Gastroesophageal sphincter (tissue), 4 donors: ENCODE measurements around the gene PRKAR1B. TPM values are rescaled to one million over a fixed set of nuclear protein-coding genes. Genes with fewer than 3 reads are reported as not detected.
A peak's percentile ranks its signal among the peaks of the same experiment; 100 is the strongest.

ENCODE experiments used
- ATAC-seq: fragments of 150-250 bp; one replicate; pipeline ENCODE4 v1.9.1; 2016; ENCODE audit warnings: mild to moderate bottlenecking, moderate library complexity
- H3K27ac ChIP-seq, 4 donors: fragments of 200-600 bp; sonication (generic) in 3 of 4; 1 replicate in 3 of 4; 2 replicates in 1 of 4; pipeline ENCODE4 v1.5.1; 2016 to 2019
- H3K27me3 ChIP-seq: fragments of 200-600 bp; sonication (generic); one replicate; pipeline ENCODE4 v1.5.1; 2019
- H3K36me3 ChIP-seq, 2 donors: fragments of 200-600 bp; sonication (generic); one replicate each; pipeline ENCODE4 v1.5.1; 2019; ENCODE audit warnings: control low read depth in 1 of 2
- H3K4me1 ChIP-seq, 3 donors: fragments of 200-600 bp; sonication (generic); 1 replicate in 2 of 3; 2 replicates in 1 of 3; pipeline ENCODE4 v1.5.1; 2016 to 2019; ENCODE audit warnings: control low read depth in 2 of 3
- H3K4me3 ChIP-seq, 2 donors: fragments of 200-600 bp; sonication (generic); one replicate each; pipeline ENCODE4 v1.5.1; 2019; ENCODE audit warnings: mild to moderate bottlenecking in 1 of 2, moderate library complexity in 1 of 2
- H3K9me3 ChIP-seq, 3 donors: fragments of 200-600 bp; sonication (generic); one replicate each; pipeline ENCODE4 v1.5.1; 2017 to 2019; ENCODE audit warnings: control low read depth in 2 of 3
- EP300 ChIP-seq: sonication (generic); formaldehyde crosslinking; IDR thresholded peaks from one replicate; pipeline ENCODE4 v1.6.1; 2017; ENCODE audit warnings: antibody characterized with exemption, mild to moderate bottlenecking
- POLR2A ChIP-seq, 2 donors: fragments of 450-650 bp; IDR thresholded peaks; one replicate each; pipeline ENCODE4 v1.6.1; 2017; ENCODE audit warnings: antibody characterized with exemption in 2 of 2, mild to moderate bottlenecking in 2 of 2, moderate library complexity in 1 of 2
- POLR2AphosphoS5 ChIP-seq: sonication (generic); formaldehyde crosslinking; IDR thresholded peaks from one replicate; pipeline ENCODE4 v1.6.1; 2017; ENCODE audit warnings: antibody characterized with exemption
- WGBS, 2 donors: methylation state at CpG; one replicate each; pipeline ENCODE4 v1.1.5; 2018; ENCODE audit warnings: low coverage in 1 of 2; 5-methylcytosine and 5-hydroxymethylcytosine counted together
- total RNA-seq, 4 donors: library from RNA; depleted of rRNA; stranded (reverse); fragments of >200 nt; gene quantifications; one replicate each; pipeline ENCODE4 v1.1.0, GENCODE V29; 2016
- TF ChIP-seq, protein P1 (sequence below), 4 experiments: fragments of 200-600 bp in 2 of 4; fragments of 450-650 bp in 2 of 4; sonication (generic) in 1 of 4; IDR thresholded peaks; one replicate each; pipeline ENCODE4 v1.5.1; 2017 to 2019; ENCODE audit warnings: antibody characterized with exemption in 4 of 4, mild to moderate bottlenecking in 2 of 4, moderate library complexity in 2 of 4

PRKAR1B gene
- total RNA-seq, 4 donors from 2014 or later, result 11.6 to 39.1 (median 24.8) TPM

GRCh38 chr7:668958-669357, 58.1 kb downstream of the PRKAR1B start:
- Histone ChIP-seq H3K27ac (peak overlapping the region; percentile 10 to 88 (median 83)), H3K9me3 (no peaks in the 10 kb centered on the region)
- 73 to 75% methylated on average over 1 to 4 of the region's 4 CpGs for WGBS, 2 donors

GRCh38 chr7:668139-668931, 58.7 kb downstream of the PRKAR1B start:
- peaks cover 0 to 55% (median 42%) of the 10 kb centered on the region in 3 donors for H3K4me1 ChIP-seq
- 2 to 21% methylated on average over 6 to 11 of the region's 16 CpGs for WGBS, 2 donors
- no peaks in the 10 kb centered on the region for H3K27me3 ChIP-seq
- H3K9me3 ChIP-seq, result no peaks in the 10 kb centered on the region
- TF ChIP-seq, protein P1, sequence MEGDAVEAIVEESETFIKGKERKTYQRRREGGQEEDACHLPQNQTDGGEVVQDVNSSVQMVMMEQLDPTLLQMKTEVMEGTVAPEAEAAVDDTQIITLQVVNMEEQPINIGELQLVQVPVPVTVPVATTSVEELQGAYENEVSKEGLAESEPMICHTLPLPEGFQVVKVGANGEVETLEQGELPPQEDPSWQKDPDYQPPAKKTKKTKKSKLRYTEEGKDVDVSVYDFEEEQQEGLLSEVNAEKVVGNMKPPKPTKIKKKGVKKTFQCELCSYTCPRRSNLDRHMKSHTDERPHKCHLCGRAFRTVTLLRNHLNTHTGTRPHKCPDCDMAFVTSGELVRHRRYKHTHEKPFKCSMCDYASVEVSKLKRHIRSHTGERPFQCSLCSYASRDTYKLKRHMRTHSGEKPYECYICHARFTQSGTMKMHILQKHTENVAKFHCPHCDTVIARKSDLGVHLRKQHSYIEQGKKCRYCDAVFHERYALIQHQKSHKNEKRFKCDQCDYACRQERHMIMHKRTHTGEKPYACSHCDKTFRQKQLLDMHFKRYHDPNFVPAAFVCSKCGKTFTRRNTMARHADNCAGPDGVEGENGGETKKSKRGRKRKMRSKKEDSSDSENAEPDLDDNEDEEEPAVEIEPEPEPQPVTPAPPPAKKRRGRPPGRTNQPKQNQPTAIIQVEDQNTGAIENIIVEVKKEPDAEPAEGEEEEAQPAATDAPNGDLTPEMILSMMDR (IDR thresholded peaks at IDR 0.05), result no peak
- TF ChIP-seq POLR2AphosphoS5, result peak; percentile 8
- TF ChIP-seq EP300, result no peak
- TF ChIP-seq POLR2A (IDR thresholded peaks at IDR 0.05), result no peak
- H3K4me3 ChIP-seq, result peak overlapping the region in 1 of 2 donors; percentile 5
- H3K36me3 ChIP-seq, result no peaks in the 10 kb centered on the region
- peak overlapping the region; percentile 10 to 88 (median 83) for H3K27ac ChIP-seq
- peak; percentile 49 for ATAC-seq

More at GRCh38 chr7:668958-669357, 58.1 kb downstream of the PRKAR1B start:
- ATAC-seq, result no peak
- Histone ChIP-seq H3K36me3 (no peaks in the 10 kb centered on the region), H3K4me1 (peaks cover 0 to 49% (median 35%) of the 10 kb centered on the region in 3 donors), H3K27me3 (no peaks in the 10 kb centered on the region), H3K4me3 (no peak overlapping the region)
- TF ChIP-seq EP300, result no peak
- no peak for TF ChIP-seq POLR2AphosphoS5
- TF ChIP-seq, protein P1 (IDR thresholded peaks at IDR 0.05), result no peak
- no peak for TF ChIP-seq POLR2A (IDR thresholded peaks at IDR 0.05)

DNA sequence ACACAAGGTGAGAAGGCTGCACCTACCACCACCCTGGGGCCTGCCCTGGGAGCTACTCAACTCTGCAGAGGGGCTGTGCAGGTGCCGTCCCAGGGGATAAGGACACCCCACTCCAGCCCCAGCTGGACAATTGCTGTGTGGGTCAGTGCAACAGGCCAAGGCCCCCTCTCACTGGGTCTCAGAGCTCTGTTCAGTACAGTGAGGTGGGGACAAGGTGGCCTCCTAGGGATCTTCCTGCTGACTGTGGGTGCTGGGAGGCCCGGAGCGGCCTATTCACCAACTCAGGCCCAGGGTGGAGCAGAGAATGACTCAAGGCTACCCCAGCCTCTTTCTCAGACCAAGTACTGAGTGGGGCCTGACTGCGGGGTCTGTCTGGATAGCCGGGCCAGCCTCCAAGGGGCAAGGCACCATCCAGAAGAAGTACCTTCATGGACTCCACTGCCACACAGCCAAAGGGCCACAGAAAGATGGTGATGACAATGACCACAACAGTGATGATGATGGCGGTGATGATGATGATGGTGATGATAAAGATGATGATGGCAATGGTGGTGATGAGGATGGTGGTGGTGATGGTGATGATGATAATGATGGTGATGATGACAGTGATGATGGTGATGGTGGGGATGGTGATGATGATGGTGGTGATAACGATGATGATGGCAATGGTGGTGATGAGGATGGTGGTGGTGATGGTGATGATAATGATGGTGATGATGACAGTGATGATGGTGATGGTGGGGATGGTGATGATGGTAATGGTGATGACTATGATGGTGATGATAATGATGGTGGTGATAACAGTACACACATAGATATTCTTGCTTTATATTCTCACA, 60.4 kb downstream of the PRKAR1B start:
- Histone ChIP-seq H3K27ac (peak overlapping the region; percentile 21 to 88 (median 83)), H3K4me1 (peaks cover 0 to 63% (median 45%) of the 10 kb centered on the region in 3 donors), H3K4me3 (no peak overlapping the region), H3K9me3 (no peaks in the 10 kb centered on the region), H3K36me3 (no peaks in the 10 kb centered on the region), H3K27me3 (no peaks in the 10 kb centered on the region)
- TF ChIP-seq, protein P1 (IDR thresholded peaks at IDR 0.05), result no peak
- no peak for TF ChIP-seq POLR2A (IDR thresholded peaks at IDR 0.05)
- TF ChIP-seq POLR2AphosphoS5, result no peak
- no peak for TF ChIP-seq EP300
- WGBS, 2 donors, result 91 to 94% methylated on average over 2 of the region's 7 CpGs
- ATAC-seq, result no peak

DNA sequence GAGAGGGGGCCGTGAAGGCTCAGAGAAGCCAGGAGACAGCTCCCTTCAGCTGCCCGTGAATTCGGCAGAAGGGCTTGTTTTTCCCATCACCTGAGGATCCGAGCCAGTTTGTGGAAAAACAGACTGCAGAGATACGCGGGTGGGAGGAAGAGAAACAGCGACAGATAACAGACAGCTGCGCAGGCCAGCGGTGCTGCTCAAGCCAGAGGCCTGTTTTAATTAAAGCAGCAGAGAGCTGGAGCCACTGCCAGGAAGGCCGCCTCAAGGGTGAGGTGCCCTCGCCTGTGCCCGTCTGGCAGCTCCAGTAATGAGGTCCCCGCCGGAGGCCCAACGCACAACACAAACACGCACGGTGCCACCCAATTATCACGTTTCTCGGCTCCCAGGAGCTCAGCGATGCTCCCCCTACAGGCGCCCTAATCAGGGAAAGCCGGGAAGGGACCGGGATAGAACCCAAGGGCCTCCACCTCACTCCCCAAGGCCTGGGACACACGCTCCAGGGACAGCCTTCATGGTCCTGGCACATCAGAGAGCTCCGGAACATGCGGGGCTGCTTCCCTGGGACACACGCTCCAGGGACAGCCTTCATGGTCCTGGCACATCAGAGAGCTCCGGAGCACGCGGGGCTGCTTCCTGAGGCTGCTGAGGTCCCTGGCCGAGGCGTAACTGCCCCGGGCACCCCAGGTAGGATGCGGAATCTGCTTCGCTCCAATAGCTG, 61.2 kb downstream of the PRKAR1B start:
- ATAC-seq, result peak; percentile 29
- peak overlapping the region; percentile 21 to 88 (median 83) for H3K27ac ChIP-seq

More for the DNA sequence above, 61.2 kb downstream of the PRKAR1B start:
- Histone ChIP-seq H3K27me3 (no peaks in the 10 kb centered on the region), H3K9me3 (no peaks in the 10 kb centered on the region), H3K36me3 (no peaks in the 10 kb centered on the region), H3K4me1 (peaks cover 0 to 63% (median 45%) of the 10 kb centered on the region in 3 donors), H3K4me3 (peak overlapping the region in 1 of 2 donors; percentile 20)
- 24% methylated on average over 11 of the region's 35 CpGs; no CpG with 5 or more reads in 1 of the 2 donors for whole genome bisulfite sequencing, 2 donors
- TF ChIP-seq EP300 (no peak), POLR2AphosphoS5 (peak; percentile 10), POLR2A (IDR thresholded peaks at IDR 0.05) (no peak)
- TF ChIP-seq, protein P1 (IDR thresholded peaks at IDR 0.05), result peak in 3 of 4 experiments; percentile 31 to 49 (median 32)
